ENCODE measurements around the gene IRF4.

The IRF4 gene

DNA sequence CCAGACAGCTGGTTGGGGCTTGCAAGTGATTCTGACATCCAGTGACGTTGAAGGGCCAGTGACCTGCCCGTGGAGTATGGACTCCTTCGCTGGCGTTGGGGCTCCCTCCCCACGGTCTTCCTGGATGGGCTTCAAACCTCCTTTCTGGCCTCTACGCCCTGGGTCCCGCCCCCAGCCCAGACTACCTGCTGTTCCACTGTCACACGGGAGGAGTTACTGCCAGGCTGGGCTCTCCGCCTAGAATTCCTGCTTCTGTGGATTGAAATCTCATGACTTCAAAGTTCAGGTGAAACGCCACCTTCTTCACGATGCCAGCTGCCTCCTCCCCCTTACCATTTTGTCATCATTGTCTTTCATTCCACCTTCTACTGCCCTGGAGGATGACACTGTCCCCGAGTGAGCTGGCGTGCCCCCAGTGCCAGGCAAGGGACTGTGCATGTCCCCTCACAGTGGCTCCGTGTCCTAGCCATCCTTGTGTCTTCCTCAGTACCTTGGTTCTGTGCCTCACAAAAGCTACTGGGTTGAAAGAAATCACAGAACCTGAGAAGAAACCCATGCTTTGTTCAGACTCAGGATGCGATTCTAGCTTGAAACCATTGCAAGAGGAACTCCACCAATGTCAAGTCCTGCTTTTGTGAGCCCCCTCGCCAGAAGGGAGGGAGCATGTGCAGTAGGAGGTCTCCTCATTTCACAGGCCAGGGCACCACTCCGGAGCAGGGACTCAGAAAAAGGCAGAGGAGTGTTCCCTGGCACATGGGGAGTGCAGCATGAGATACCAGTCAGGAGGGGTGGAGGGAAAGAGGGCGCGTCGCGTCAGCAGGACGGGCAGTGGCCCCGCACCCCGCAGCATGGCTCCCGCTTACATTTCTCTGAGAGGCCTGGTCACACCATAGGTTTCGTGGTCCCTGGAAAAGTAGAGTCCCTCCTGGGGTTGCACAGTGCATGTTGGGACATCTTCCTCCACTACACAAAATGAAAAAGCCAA is 11.0 kb upstream of the IRF4 start:
- Histone ChIP-seq H3K9me2 (replicated peaks; ENCODE audit: insufficient read depth, low read length) (no peaks in the 10 kb centered on the region), H3K36me3 (ENCODE audit: low read length) (no peaks in the 10 kb centered on the region), H3K9ac (ENCODE audit: low read length) (no peak overlapping the region), H3K27ac (ENCODE audit: low read depth, low read length) (no peak overlapping the region), H3K9me3 (ENCODE audit: insufficient read depth, low read length) (no peaks in the 10 kb centered on the region), H2AFZ (ENCODE audit: low read depth, low read length, severe bottlenecking) (no peak overlapping the region), H4K20me1 (ENCODE audit: low read depth, low read length) (no peaks in the 10 kb centered on the region), H3K4me2 (ENCODE audit: low read depth, low read length, poor library complexity, severe bottlenecking) (no peak overlapping the region), H3K79me2 (ENCODE audit: insufficient read depth, low read length) (no peaks in the 10 kb centered on the region), H3F3A (ENCODE audit: insufficient read depth) (peaks cover 29% of the 10 kb centered on the region), H3K4me3 (ENCODE audit: insufficient read depth, low read length, poor library complexity, severe bottlenecking) (no peak overlapping the region), H3K27me3 (ENCODE audit: low read length) (no peaks in the 10 kb centered on the region)
- TF ChIP-seq EZH2phosphoT487 (conservative IDR thresholded peaks at IDR 0.05; ENCODE audit: low read length): no peak
- TF ChIP-seq, protein P1, sequence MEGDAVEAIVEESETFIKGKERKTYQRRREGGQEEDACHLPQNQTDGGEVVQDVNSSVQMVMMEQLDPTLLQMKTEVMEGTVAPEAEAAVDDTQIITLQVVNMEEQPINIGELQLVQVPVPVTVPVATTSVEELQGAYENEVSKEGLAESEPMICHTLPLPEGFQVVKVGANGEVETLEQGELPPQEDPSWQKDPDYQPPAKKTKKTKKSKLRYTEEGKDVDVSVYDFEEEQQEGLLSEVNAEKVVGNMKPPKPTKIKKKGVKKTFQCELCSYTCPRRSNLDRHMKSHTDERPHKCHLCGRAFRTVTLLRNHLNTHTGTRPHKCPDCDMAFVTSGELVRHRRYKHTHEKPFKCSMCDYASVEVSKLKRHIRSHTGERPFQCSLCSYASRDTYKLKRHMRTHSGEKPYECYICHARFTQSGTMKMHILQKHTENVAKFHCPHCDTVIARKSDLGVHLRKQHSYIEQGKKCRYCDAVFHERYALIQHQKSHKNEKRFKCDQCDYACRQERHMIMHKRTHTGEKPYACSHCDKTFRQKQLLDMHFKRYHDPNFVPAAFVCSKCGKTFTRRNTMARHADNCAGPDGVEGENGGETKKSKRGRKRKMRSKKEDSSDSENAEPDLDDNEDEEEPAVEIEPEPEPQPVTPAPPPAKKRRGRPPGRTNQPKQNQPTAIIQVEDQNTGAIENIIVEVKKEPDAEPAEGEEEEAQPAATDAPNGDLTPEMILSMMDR (IDR thresholded peaks at IDR 0.05; ENCODE audit: insufficient read depth, low read length, poor library complexity, severe bottlenecking): no peak

DNA sequence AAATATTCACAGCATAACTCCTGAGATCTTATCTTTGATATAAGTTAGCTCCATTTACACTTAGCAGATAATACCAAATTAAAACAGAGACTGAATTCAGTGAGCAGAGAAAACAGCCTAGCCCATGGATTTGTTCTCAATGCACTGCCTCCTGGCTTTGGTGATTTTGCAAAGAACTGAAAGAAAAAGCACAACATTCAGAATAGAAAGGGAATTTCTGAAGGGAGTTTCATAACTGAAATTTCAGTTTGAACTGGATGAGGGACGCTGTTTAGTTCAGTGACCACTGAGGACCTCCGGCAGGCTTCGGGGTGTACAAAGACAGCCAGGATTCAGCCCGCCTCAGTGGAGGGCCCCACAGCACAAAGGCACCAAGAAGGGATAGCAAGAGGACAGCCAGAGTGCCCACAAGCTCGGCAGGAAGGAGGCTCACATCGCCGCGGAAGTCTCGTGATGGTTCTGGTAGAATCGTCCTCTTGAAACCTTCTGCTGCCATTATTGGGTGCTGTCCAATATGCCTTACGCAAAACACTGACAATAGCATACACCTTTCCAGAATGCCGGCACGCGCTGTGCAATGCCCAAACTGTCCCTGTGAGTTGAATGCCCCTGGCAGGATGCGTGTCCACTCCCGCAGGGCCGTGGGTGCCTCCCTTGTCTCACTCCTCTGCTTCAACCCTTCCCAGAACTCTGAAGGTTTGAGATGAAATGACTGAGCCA is 9.7 kb upstream of the IRF4 start:
- no peak overlapping the region for H3K27ac ChIP-seq (ENCODE audit: low read depth, low read length)
- peaks cover 20% of the 10 kb centered on the region for H3F3A ChIP-seq (ENCODE audit: insufficient read depth)
- H3K27me3 ChIP-seq (ENCODE audit: low read length): no peaks in the 10 kb centered on the region
- H2AFZ ChIP-seq (ENCODE audit: low read depth, low read length, severe bottlenecking): no peak overlapping the region
- no peak overlapping the region for H3K4me2 ChIP-seq (ENCODE audit: low read depth, low read length, poor library complexity, severe bottlenecking)
- no peaks in the 10 kb centered on the region for H3K36me3 ChIP-seq (ENCODE audit: low read length)
- H3K4me3 ChIP-seq (ENCODE audit: insufficient read depth, low read length, poor library complexity, severe bottlenecking): no peak overlapping the region
- H3K9me3 ChIP-seq (ENCODE audit: insufficient read depth, low read length): no peaks in the 10 kb centered on the region
- H4K20me1 ChIP-seq (ENCODE audit: low read depth, low read length): no peaks in the 10 kb centered on the region
- TF ChIP-seq, protein P1 (IDR thresholded peaks at IDR 0.05; ENCODE audit: insufficient read depth, low read length, poor library complexity, severe bottlenecking): no peak
- no peak for TF ChIP-seq EZH2phosphoT487 (conservative IDR thresholded peaks at IDR 0.05; ENCODE audit: low read length)
- no peaks in the 10 kb centered on the region for H3K79me2 ChIP-seq (ENCODE audit: insufficient read depth, low read length)
- H3K9me2 ChIP-seq (replicated peaks; ENCODE audit: insufficient read depth, low read length): no peaks in the 10 kb centered on the region
- no peak overlapping the region for H3K9ac ChIP-seq (ENCODE audit: low read length)

DNA sequence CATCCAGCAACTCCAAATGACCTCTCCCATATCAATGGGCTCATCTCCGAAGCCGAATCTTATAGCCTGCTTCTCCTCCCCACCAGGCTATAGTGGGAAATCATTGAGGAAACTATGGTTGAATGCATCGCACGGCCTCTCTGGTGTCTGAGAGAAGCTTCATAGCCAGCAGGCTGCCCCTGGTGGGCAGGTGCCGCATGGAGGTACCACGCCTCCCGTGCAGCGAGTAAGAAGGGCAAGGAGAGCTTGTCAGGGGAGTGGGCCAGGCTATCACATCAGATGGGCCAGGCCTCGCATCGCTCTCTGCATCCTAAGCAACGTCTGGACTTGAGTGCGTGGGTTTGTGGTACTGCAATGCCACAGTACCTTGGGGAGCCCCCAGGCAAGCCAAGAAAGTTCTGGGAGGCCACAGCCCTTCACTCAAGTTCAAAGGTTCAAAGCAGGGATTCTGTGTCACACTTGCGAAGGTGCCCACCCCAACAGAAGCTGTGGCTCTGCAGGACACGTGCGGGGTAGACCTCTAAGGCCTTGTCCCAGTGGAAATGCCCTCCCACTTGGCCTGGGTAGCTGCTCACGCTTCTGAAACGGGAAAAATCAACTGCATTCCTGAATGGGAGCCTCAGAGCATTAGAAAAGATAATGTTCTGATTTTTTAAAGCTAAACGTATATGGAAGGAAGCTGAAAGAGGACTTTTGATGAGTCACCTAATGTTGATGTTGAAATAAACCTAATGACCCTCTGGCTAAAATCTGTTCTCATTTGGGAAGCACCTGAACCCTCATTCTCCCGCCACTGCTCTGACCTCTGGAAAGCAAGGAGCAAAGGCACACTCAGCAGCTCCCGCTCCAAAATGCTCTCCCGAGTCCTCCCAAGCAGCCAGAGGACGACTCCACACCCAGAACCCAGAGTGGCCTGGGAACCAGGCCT is 8.4 kb upstream of the IRF4 start:
- no peaks in the 10 kb centered on the region for H3K36me3 ChIP-seq (ENCODE audit: low read length)
- H3K9me3 ChIP-seq (ENCODE audit: insufficient read depth, low read length): no peaks in the 10 kb centered on the region
- TF ChIP-seq EZH2phosphoT487 (conservative IDR thresholded peaks at IDR 0.05; ENCODE audit: low read length): no peak
- TF ChIP-seq, protein P1 (IDR thresholded peaks at IDR 0.05; ENCODE audit: insufficient read depth, low read length, poor library complexity, severe bottlenecking): no peak
- peaks cover 7% of the 10 kb centered on the region for H3F3A ChIP-seq (ENCODE audit: insufficient read depth)
- no peaks in the 10 kb centered on the region for H4K20me1 ChIP-seq (ENCODE audit: low read depth, low read length)
- H3K79me2 ChIP-seq (ENCODE audit: insufficient read depth, low read length): no peaks in the 10 kb centered on the region
- H3K9me2 ChIP-seq (replicated peaks; ENCODE audit: insufficient read depth, low read length): no peaks in the 10 kb centered on the region
- no peak overlapping the region for H2AFZ ChIP-seq (ENCODE audit: low read depth, low read length, severe bottlenecking)
- no peak overlapping the region for H3K4me3 ChIP-seq (ENCODE audit: insufficient read depth, low read length, poor library complexity, severe bottlenecking)
- H3K9ac ChIP-seq (ENCODE audit: low read length): no peak overlapping the region
- H3K27me3 ChIP-seq (ENCODE audit: low read length): no peaks in the 10 kb centered on the region
- H3K27ac ChIP-seq (ENCODE audit: low read depth, low read length): no peak overlapping the region
- no peak overlapping the region for H3K4me2 ChIP-seq (ENCODE audit: low read depth, low read length, poor library complexity, severe bottlenecking)
